Keratinocyte (primary cell): ENCODE results near the gene RBFOX1.

ENCODE experiments used
- EZH2 ChIP-seq: IDR thresholded peaks from one replicate; pipeline ENCODE4 v1.6.1; 2012; ENCODE audit warnings: inconsistent platforms, mild to moderate bottlenecking, low read length, moderate library complexity
- TF ChIP-seq, protein P1 (sequence below), 3 experiments: IDR thresholded peaks in 1 of 3; conservative IDR thresholded peaks in 1 of 3; optimal IDR thresholded peaks in 1 of 3; 2 replicates in 2 of 3; 3 replicates in 1 of 3; pipeline versions ENCODE3 to v1.5.1; 2011; ENCODE audit warnings: low read length in 3 of 3, mild to moderate bottlenecking in 3 of 3, moderate library complexity in 2 of 3, control low read depth in 1 of 3, inconsistent platforms in 1 of 3; ENCODE audit not compliant: insufficient read depth in 2 of 3; ENCODE audit errors: extremely low read depth in 1 of 3

DNA sequence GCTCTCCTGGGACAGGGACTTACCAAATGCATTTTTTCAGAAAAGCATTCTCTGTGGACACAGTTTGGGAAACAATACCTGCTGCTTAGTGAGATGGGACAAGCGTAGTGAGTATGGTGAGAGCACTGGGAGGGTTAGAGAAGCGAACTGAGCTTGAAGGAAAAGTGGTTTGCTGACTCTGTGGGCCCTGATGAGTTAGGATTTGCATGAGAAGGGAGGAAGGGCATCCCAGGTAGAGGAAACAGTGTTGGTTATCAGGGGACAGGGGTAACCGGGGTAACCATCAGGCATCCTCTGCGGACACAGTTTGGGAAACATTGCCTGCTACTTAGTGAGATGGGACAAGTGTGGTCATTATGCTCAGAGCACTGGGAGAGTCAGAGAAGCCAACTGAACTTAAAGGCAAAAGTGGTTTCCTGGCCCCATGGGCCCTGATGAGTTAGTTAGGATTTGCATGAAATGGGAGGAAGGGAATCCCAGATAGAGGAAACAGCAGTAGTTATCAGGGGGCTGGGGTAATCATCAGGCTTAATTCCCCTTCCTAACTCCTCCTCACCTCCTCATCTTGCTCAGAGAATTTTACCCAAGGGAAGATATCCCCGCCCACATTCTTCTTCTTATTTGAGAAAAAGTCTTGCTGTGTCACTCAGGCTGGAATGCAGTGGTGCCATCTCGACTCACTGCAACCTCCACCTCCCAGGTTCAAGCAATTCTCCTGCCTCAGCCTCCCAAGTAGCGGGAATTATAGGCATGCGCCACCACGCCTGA lies 319.3 kb downstream of the RBFOX1 start:
- TF ChIP-seq, protein P1, sequence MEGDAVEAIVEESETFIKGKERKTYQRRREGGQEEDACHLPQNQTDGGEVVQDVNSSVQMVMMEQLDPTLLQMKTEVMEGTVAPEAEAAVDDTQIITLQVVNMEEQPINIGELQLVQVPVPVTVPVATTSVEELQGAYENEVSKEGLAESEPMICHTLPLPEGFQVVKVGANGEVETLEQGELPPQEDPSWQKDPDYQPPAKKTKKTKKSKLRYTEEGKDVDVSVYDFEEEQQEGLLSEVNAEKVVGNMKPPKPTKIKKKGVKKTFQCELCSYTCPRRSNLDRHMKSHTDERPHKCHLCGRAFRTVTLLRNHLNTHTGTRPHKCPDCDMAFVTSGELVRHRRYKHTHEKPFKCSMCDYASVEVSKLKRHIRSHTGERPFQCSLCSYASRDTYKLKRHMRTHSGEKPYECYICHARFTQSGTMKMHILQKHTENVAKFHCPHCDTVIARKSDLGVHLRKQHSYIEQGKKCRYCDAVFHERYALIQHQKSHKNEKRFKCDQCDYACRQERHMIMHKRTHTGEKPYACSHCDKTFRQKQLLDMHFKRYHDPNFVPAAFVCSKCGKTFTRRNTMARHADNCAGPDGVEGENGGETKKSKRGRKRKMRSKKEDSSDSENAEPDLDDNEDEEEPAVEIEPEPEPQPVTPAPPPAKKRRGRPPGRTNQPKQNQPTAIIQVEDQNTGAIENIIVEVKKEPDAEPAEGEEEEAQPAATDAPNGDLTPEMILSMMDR (optimal IDR thresholded peaks at IDR 0.05 in 1 of 3, IDR thresholded peaks at IDR 0.05 in 1 of 3, conservative IDR thresholded peaks at IDR 0.05 in 1 of 3; ENCODE audit: extremely low read depth in 1 of 3, insufficient read depth in 2 of 3, low read length in 3 of 3) = no peak
- TF ChIP-seq EZH2 = no peak
